AG09319 (cell line): ENCODE data around the gene NUMA1.
A peak's percentile ranks its signal among the peaks of the same experiment; 100 is the strongest.

Source experiments
- DNase-seq: peaks from one replicate; pipeline ENCODE4 v3.0.0-alpha.2; 2010; ENCODE audit warnings: low read depth; ENCODE audit errors: extremely low read depth
- CTCF ChIP-seq: IDR thresholded peaks from 2 replicates; pipeline ENCODE4 v1.5.1; 2011; ENCODE audit warnings: low read depth, mild to moderate bottlenecking, inconsistent platforms, low read length, moderate library complexity

NUMA1 gene

GRCh38 chr11:72100009-72100408, 19.7 kb upstream of the NUMA1 start:
- TF ChIP-seq CTCF, result no peak
- DNase-seq, result no peak

DNA sequence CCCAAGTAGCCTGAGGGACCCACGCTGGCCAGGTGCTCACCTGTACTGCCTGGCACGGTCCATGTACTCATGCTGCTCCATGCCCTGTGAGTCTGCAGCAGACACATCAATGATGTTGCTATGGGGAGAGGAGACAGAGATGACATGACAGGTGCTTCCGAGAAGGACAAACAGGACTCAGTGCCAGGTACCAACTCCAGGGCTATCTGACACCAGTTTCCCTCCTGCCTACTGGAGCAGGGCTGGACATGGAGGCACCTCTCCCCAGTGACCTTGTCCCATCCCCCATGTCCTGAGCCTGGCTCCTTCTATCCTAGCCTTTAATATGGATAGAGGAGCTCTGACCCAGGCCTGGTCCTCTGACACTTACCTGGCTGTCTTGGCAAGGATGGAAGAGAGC, 18.4 kb upstream of the NUMA1 start:
- no peak for TF ChIP-seq CTCF
- no peak for DNase-seq

DNA sequence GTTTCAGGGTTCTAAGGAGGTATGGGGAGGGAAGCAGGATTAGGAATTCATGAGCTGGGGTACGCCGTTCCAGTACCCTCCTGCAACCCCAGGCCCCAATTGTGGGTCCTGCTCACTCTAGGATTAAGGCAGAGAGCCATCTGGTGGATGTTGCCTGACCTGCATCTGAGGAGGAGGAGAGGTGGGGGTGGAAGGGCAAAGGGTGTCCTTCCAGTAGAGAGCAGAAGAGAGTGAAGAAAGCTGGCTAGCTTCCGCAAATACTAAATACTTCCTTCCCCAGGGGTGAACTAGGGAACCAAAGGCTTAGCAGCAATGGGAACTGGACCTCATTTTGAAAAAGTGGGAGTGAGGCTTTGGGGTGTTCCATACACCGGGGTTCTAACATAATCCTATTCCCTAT, 10.9 kb upstream of the NUMA1 start:
- no peak for DNase-seq
- TF ChIP-seq CTCF, result peak; percentile 92

DNA sequence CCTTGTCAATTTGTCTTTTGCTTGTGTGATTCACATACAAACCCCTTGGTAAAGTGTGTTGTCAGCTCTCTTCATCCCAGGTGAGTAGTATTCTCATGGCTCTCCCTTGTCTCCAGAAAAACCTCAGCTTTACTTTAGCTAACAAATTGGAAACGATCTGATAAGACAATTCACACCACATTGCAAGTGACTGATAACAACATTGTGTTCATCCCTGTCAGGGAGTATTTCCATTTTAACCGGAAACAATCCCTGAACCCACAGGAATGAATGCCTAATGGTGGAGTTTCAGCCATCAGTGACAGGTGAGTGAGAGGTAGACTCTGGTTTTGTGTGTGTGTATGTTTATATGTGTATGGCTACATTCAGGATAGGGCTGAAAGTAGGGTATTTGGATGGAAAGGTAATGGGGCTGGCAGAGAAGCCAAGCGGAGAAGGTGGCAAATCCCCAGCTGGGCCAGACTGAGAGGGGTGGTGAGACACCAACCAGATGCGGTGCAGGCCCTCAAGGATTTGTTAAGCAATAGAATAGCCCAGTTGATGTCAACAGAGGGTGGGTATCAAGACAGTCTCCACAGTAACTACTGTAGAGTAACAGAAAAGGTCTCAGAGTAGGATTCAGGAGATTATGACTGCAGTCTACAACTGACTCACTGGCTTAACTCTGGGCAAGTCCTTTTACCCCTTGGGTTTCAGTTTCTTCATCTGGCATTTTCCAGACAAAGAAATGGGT, 7.9 kb upstream of the NUMA1 start:
- no peak for DNase-seq
- TF ChIP-seq CTCF, result no peak

GRCh38 chr11:72085621-72086351, 5.4 kb upstream of the NUMA1 start:
- no peak for DNase-seq
- no peak for TF ChIP-seq CTCF

- DNase-seq, result no peak
- TF ChIP-seq CTCF, result no peak
Observed at GRCh38 chr11:72084965-72085364, 4.6 kb upstream of the NUMA1 start.

DNA sequence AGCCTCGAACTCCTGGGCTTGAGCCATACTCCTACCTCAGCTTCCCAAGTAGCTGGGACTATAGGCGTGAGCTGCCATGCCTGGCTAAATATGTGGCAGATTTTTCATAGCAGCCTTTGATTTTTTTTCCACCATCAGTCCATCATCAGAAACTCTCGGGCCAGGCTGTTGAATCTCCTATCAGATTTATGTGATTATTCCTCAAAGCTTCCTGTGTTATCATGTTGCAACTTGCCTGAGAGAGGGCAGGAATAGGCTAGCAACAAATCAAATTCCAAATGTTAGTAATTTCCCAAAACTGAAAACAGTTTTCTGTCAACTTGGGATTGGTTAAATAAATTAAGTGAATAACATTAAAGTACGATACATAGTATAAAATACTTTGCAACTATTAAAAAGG, 3.7 kb upstream of the NUMA1 start:
- no peak for TF ChIP-seq CTCF
- DNase-seq, result no peak
